Muscle of leg (tissue), 11 donors: Measurements from ENCODE around the gene MYO18A. TPM values are rescaled to one million over a fixed set of nuclear protein-coding genes. Genes with fewer than 3 reads are reported as not detected.

Experiments used
- DNase-seq: peaks from one replicate; pipeline ENCODE4 v3.0.0; 2013
- H3K27ac ChIP-seq: one replicate; pipeline ENCODE4 v1.5.1; 2013; ENCODE audit warnings: mild to moderate bottlenecking, low read length, control low read depth
- H3K27me3 ChIP-seq: one replicate; pipeline ENCODE4 v1.6.1; 2013; ENCODE audit warnings: low read length; ENCODE audit not compliant: control insufficient read depth, insufficient read depth
- H3K36me3 ChIP-seq: one replicate; pipeline ENCODE4 v1.6.1; 2013; ENCODE audit warnings: low read length; ENCODE audit not compliant: control insufficient read depth, insufficient read depth
- H3K4me1 ChIP-seq: one replicate; pipeline ENCODE4 v1.6.1; 2013; ENCODE audit warnings: low read length; ENCODE audit not compliant: control insufficient read depth, insufficient read depth
- H3K4me3 ChIP-seq: one replicate; pipeline ENCODE4 v1.5.1; 2013; ENCODE audit warnings: low read length, control low read depth
- H3K9me3 ChIP-seq: replicated peaks from 2 replicates; pipeline ENCODE4 v1.6.1; 2013; ENCODE audit warnings: low read depth, low read length; ENCODE audit not compliant: control insufficient read depth
- WGBS: methylation state at CpG from one replicate; pipeline ENCODE4 v1.1.5; 2013; ENCODE audit warnings: missing lambda C conversion rate; ENCODE audit not compliant: insufficient coverage; 5-methylcytosine and 5-hydroxymethylcytosine counted together
- polyA plus RNA-seq, 8 donors: library from polyadenylated mRNA; unstranded; fragments of 120-200 nt; gene quantifications; one replicate each; pipeline versions ENCODE4 v1.2.1 to v1.2.3, GENCODE V29; 2013; ENCODE audit warnings: inconsistent platforms in 1 of 8, low replicate concordance in 1 of 8; ENCODE audit not compliant: insufficient read length in 8 of 8, insufficient read depth in 1 of 8
- total RNA-seq: library from RNA; stranded (reverse); fragments of 120-200 nt; gene quantifications from one replicate; pipeline ENCODE4 v1.2.4, GENCODE V29; 2013

Gene MYO18A
- total and polyA plus RNA-seq, 9 donors: 157 to 309 (median 205) TPM

GRCh38 chr17:29038085-29038795, 142.0 kb downstream of the MYO18A start:
- H3K27ac ChIP-seq: no peak overlapping the region
- 24% methylated on average over 14 of the region's 15 CpGs for WGBS
- H3K27me3 ChIP-seq: peaks cover 43% of the 10 kb centered on the region

DNA sequence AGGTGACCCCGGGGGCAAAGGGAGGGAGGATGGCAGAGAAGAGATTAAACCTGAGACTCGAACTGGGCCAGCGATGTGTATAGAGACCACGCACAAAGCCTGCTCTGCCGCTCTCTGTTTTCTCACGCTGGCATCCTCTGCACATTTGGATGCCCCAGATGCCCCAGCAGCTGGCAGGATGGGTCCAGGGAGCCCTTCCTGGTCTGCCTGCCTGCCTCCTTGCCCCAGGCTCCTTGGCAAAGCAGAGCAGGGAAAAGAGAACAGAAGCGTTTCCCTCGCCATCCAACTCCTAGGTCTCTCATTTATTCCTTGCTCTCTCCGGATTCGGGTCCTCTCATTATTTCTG, 142.5 kb downstream of the MYO18A start:
- H3K4me1 ChIP-seq: peaks cover 13% of the 10 kb centered on the region
- no peak overlapping the region for H3K4me3 ChIP-seq
- DNase-seq: no peak
- H3K27me3 ChIP-seq: peaks cover 45% of the 10 kb centered on the region
- peaks cover 16% of the 10 kb centered on the region for H3K9me3 ChIP-seq
- H3K27ac ChIP-seq: no peak overlapping the region
- no peaks in the 10 kb centered on the region for H3K36me3 ChIP-seq
- WGBS: 68% methylated on average over 10 of the region's 10 CpGs

More at GRCh38 chr17:29038085-29038795, 142.0 kb downstream of the MYO18A start:
- no peak overlapping the region for H3K4me3 ChIP-seq
- no peak for DNase-seq
- H3K4me1 ChIP-seq: peaks cover 18% of the 10 kb centered on the region
- no peaks in the 10 kb centered on the region for H3K36me3 ChIP-seq
- H3K9me3 ChIP-seq: peaks cover 16% of the 10 kb centered on the region

GRCh38 chr17:29036584-29036983, 143.6 kb downstream of the MYO18A start:
- Histone ChIP-seq H3K27me3 (peaks cover 57% of the 10 kb centered on the region), H3K4me1 (peaks cover 8% of the 10 kb centered on the region)

DNA sequence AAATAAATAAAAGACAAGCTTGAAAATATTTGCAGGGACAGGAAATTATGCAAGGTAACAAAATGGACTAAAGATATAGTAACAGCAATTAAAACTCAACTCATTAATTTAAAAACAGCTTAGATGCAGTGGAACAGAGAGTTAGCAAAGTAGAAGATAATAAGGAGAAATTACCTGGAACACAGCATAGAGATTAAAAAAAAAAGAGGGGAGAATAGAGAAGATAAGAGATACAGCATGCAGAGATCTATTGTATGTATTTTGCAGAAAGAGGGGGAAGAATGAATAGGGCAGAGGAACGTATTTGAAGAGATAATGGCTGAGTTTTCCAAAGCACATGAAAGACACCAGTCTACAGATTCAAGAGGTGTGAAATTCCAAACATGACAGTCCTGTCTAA, 145.7 kb downstream of the MYO18A start:
- DNase-seq: no peak
- 0% methylated on average over 1 of the region's 1 CpG for WGBS
- no peak overlapping the region for H3K4me3 ChIP-seq

More at GRCh38 chr17:29036584-29036983, 143.6 kb downstream of the MYO18A start:
- H3K9me3 ChIP-seq: peaks cover 16% of the 10 kb centered on the region
- no peak overlapping the region for H3K27ac ChIP-seq
- no peak for DNase-seq
- no peaks in the 10 kb centered on the region for H3K36me3 ChIP-seq
- whole genome bisulfite sequencing: 100% methylated on average over 1 of the region's 5 CpGs
- no peak overlapping the region for H3K4me3 ChIP-seq

DNA sequence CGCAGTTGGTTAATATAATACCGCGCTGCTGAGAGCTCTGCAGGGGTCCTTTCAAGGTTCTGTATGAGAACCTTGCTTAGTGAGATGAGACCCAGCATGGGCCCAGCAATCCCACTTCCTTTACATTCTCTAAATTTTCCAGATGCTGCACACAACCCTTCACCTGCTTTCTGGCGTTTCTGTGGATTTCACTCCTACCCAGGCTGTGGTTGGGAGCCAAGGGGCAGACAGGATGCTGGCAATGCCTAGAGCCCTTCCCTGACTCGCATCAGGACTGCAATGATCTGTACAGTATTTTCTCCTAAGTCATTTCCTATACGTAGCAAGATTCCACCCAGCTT, 147.4 kb downstream of the MYO18A start:
- Histone ChIP-seq H3K4me3 (no peak overlapping the region), H3K27me3 (peaks cover 74% of the 10 kb centered on the region), H3K9me3 (peaks cover 16% of the 10 kb centered on the region), H3K4me1 (no peaks in the 10 kb centered on the region), H3K36me3 (no peaks in the 10 kb centered on the region), H3K27ac (no peak overlapping the region)
- no peak for DNase-seq
- 6% methylated on average over 2 of the region's 6 CpGs for WGBS

More for the DNA sequence above, 145.7 kb downstream of the MYO18A start:
- H3K36me3 ChIP-seq: no peaks in the 10 kb centered on the region
- peaks cover 72% of the 10 kb centered on the region for H3K27me3 ChIP-seq
- peaks cover 16% of the 10 kb centered on the region for H3K9me3 ChIP-seq
- no peak overlapping the region for H3K27ac ChIP-seq
- no peaks in the 10 kb centered on the region for H3K4me1 ChIP-seq

DNA sequence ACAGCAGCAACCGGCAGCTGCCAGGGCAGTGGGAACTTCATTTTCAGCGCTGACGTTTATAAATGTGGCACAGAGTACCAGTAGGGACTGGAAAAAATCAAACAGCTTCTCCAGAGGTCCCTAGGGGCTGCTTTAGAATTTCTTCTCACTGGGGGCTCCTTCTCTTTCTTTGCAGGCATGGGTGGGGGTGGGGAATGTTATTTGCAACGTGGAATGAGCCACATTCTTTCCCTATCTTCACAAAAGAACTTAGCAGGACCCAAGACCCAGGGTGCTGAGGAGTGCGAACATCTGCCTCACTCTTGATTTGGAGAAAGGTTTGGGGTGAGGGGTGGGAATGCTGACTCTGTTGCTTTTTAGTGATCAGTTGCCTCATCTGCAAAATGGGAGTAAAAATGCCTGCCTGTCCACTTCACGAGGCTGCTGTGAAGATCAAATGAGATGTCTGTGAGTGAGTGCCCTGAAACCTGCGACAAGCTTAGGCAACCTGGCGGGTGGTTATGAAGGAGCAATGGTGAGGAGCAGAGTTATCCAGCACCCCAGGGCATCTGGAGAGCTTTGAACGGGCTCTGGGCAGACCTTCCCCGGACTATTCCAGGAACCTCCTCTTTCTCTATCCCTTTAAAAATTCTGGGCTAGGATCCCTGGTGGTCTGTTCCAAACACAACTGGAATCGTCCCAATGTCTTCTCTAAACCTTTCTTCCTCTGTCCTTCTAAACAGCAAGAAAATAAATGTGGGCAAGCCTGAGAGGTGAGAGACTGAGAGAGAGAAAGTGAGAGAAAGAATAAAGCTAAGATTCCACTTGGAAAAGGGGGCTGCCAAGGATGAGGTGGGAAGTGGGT, 148.0 kb downstream of the MYO18A start:
- 15% methylated on average over 4 of the region's 11 CpGs for WGBS
- no peaks in the 10 kb centered on the region for H3K4me1 ChIP-seq

GRCh38 chr17:29031488-29031887, 148.7 kb downstream of the MYO18A start:
- no peak overlapping the region for H3K27ac ChIP-seq
- no peak overlapping the region for H3K4me3 ChIP-seq
- no peaks in the 10 kb centered on the region for H3K36me3 ChIP-seq
- peaks cover 70% of the 10 kb centered on the region for H3K27me3 ChIP-seq
- peaks cover 16% of the 10 kb centered on the region for H3K9me3 ChIP-seq
- DNase-seq: no peak
- no peaks in the 10 kb centered on the region for H3K4me1 ChIP-seq
- WGBS: 39% methylated on average over 2 of the region's 5 CpGs

More for the DNA sequence above, 148.0 kb downstream of the MYO18A start:
- H3K27ac ChIP-seq: no peak overlapping the region
- H3K4me3 ChIP-seq: no peak overlapping the region
- H3K9me3 ChIP-seq: peaks cover 16% of the 10 kb centered on the region
- no peaks in the 10 kb centered on the region for H3K36me3 ChIP-seq
- no peak for DNase-seq
- peaks cover 75% of the 10 kb centered on the region for H3K27me3 ChIP-seq

DNA sequence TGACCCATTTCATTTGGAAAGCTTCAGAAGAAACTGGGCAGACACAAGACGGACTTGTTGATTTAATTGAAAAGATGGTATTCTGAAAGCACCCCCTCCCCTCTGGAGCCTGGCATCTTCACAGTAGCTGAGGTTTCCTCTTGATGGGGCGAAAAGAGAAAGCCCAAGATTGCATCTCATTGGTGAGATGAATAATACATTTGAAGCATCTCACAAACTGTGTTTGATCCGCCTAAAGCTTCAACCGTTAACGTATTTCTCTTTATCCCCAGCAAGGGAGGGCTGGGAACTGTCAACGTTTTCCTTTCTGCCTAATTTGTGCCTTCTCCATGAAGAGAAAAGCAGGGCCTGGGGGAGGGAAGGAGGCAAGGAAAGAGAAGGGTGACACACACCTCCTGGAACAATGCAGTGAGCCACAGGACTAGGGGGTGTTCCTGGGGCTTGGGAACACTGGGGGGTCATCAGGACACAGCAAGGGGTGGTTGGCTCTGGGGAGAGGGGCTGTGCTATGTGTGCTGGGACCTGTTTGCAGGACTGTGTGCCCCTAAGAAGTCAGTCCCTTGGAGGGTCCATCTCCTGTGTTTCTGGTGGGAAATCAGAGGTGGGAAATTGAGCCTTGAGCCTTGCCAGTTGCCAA, 155.8 kb downstream of the MYO18A start:
- Histone ChIP-seq H3K4me1 (no peaks in the 10 kb centered on the region), H3K9me3 (no peaks in the 10 kb centered on the region), H3K36me3 (no peaks in the 10 kb centered on the region), H3K27me3 (peaks cover 72% of the 10 kb centered on the region), H3K4me3 (no peak overlapping the region), H3K27ac (no peak overlapping the region)
- no peak for DNase-seq
- 100% methylated on average over 1 of the region's 6 CpGs for WGBS

- no peak for DNase-seq
- Histone ChIP-seq H3K4me1 (no peaks in the 10 kb centered on the region), H3K9me3 (no peaks in the 10 kb centered on the region), H3K4me3 (no peak overlapping the region), H3K36me3 (no peaks in the 10 kb centered on the region), H3K27ac (no peak overlapping the region), H3K27me3 (peaks cover 80% of the 10 kb centered on the region)
- 61% methylated on average over 5 of the region's 7 CpGs for WGBS
These were observed 158.1 kb downstream of the MYO18A start for GRCh38 chr17:29022074-29022473.

GRCh38 chr17:29021226-29021625, 159.0 kb downstream of the MYO18A start:
- peaks cover 84% of the 10 kb centered on the region for H3K27me3 ChIP-seq
- H3K27ac ChIP-seq: no peak overlapping the region
- no peaks in the 10 kb centered on the region for H3K9me3 ChIP-seq
- 66% methylated on average over 7 of the region's 7 CpGs for WGBS
- H3K36me3 ChIP-seq: no peaks in the 10 kb centered on the region
- DNase-seq: no peak
- H3K4me3 ChIP-seq: no peak overlapping the region
- H3K4me1 ChIP-seq: no peaks in the 10 kb centered on the region
